HG03342 (cell line): ENCODE measurements around the gene TIMM10.

ENCODE experiments used
- ATAC-seq: cut with Tn5 transposase; IDR thresholded peaks from one replicate; pipeline ENCODE4 v1.9.1; 2021; ENCODE audit warnings: mild to moderate bottlenecking, moderate library complexity; ENCODE audit not compliant: unreplicated experiment

TIMM10 gene

GRCh38 chr11:57487021-57487778, 43.4 kb downstream of the TIMM10 start:
- ATAC-seq = no peak

- ATAC-seq = no peak
Measured at GRCh38 chr11:57485217-57485990, 45.1 kb downstream of the TIMM10 start.

GRCh38 chr11:57484141-57484710, 46.3 kb downstream of the TIMM10 start:
- ATAC-seq = peak; percentile 64

GRCh38 chr11:57483562-57483918, 47.0 kb downstream of the TIMM10 start:
- ATAC-seq = no peak

- peak; percentile 45 for ATAC-seq
Measured at GRCh38 chr11:57482782-57483561, 47.6 kb downstream of the TIMM10 start.

- ATAC-seq = no peak
Measured at GRCh38 chr11:57481915-57482781, 48.4 kb downstream of the TIMM10 start.

GRCh38 chr11:57481315-57481714, 49.2 kb downstream of the TIMM10 start:
- ATAC-seq = no peak

GRCh38 chr11:57480409-57481137, 50.0 kb downstream of the TIMM10 start:
- ATAC-seq = no peak

GRCh38 chr11:57479911-57480310, 50.6 kb downstream of the TIMM10 start:
- ATAC-seq = no peak

GRCh38 chr11:57479021-57479663, 51.4 kb downstream of the TIMM10 start:
- ATAC-seq = no peak
